ENCODE results near the gene TMTC2.
"Not testable (repeated sequence)": the region's sequence is repeated elsewhere in the genome, so short reads cannot be mapped to it uniquely, and the experiment has no call there.

The TMTC2 gene

GRCh38 chr12:82745063-82745674 lies 58.5 kb downstream of the TMTC2 start:
- H3K4me3 Mint-ChIP-seq = no peak overlapping the region
- no peak overlapping the region for H3K27ac Mint-ChIP-seq
- H3K36me3 Mint-ChIP-seq = no peaks in the 10 kb centered on the region
- H3K9me3 Mint-ChIP-seq = no peaks in the 10 kb centered on the region
- H3K4me1 Mint-ChIP-seq = no peaks in the 10 kb centered on the region
- no peaks in the 10 kb centered on the region for H3K27me3 Mint-ChIP-seq

GRCh38 chr12:82745807-82746206 lies 59.1 kb downstream of the TMTC2 start:
- no peak overlapping the region for H3K27ac Mint-ChIP-seq
- H3K36me3 Mint-ChIP-seq = no peaks in the 10 kb centered on the region
- no peak overlapping the region for H3K4me3 Mint-ChIP-seq
- no peaks in the 10 kb centered on the region for H3K4me1 Mint-ChIP-seq
- H3K9me3 Mint-ChIP-seq = no peaks in the 10 kb centered on the region
- no peaks in the 10 kb centered on the region for H3K27me3 Mint-ChIP-seq

GRCh38 chr12:82746668-82747067 lies 60.0 kb downstream of the TMTC2 start:
- no peaks in the 10 kb centered on the region for H3K9me3 Mint-ChIP-seq
- no peaks in the 10 kb centered on the region for H3K27me3 Mint-ChIP-seq
- H3K36me3 Mint-ChIP-seq = no peaks in the 10 kb centered on the region
- no peak overlapping the region for H3K4me3 Mint-ChIP-seq
- H3K27ac Mint-ChIP-seq = no peak overlapping the region
- no peaks in the 10 kb centered on the region for H3K4me1 Mint-ChIP-seq

GRCh38 chr12:82749015-82749414 lies 62.3 kb downstream of the TMTC2 start:
- Mint-ChIP-seq H3K9me3 (no peaks in the 10 kb centered on the region), H3K27me3 (no peaks in the 10 kb centered on the region), H3K36me3 (no peaks in the 10 kb centered on the region), H3K4me3 (no peak overlapping the region), H3K4me1 (no peaks in the 10 kb centered on the region), H3K27ac (no peak overlapping the region)

- Mint-ChIP-seq H3K36me3 (peaks cover 1% of the 10 kb centered on the region), H3K9me3 (no peaks in the 10 kb centered on the region), H3K27ac (no peak overlapping the region), H3K4me3 (no peak overlapping the region), H3K27me3 (no peaks in the 10 kb centered on the region), H3K4me1 (no peaks in the 10 kb centered on the region)
Observed at GRCh38 chr12:82754856-82755255, 68.2 kb downstream of the TMTC2 start.

GRCh38 chr12:82756303-82756702 lies 69.6 kb downstream of the TMTC2 start:
- peaks cover 1% of the 10 kb centered on the region for H3K36me3 Mint-ChIP-seq
- no peaks in the 10 kb centered on the region for H3K9me3 Mint-ChIP-seq
- no peaks in the 10 kb centered on the region for H3K4me1 Mint-ChIP-seq
- H3K4me3 Mint-ChIP-seq = no peak overlapping the region
- no peaks in the 10 kb centered on the region for H3K27me3 Mint-ChIP-seq
- no peak overlapping the region for H3K27ac Mint-ChIP-seq

GRCh38 chr12:82757059-82757458 lies 70.4 kb downstream of the TMTC2 start:
- no peaks in the 10 kb centered on the region for H3K27me3 Mint-ChIP-seq
- H3K4me3 Mint-ChIP-seq = no peak overlapping the region
- no peak overlapping the region for H3K27ac Mint-ChIP-seq
- peaks cover 1% of the 10 kb centered on the region for H3K36me3 Mint-ChIP-seq
- no peaks in the 10 kb centered on the region for H3K4me1 Mint-ChIP-seq
- H3K9me3 Mint-ChIP-seq = no peaks in the 10 kb centered on the region

- Mint-ChIP-seq H3K27ac (no peak overlapping the region), H3K9me3 (no peaks in the 10 kb centered on the region), H3K4me1 (no peaks in the 10 kb centered on the region), H3K27me3 (no peaks in the 10 kb centered on the region), H3K36me3 (peaks cover 3% of the 10 kb centered on the region), H3K4me3 (no peak overlapping the region)
Observed at GRCh38 chr12:82757656-82758055, 71.0 kb downstream of the TMTC2 start.

GRCh38 chr12:82758749-82759330 lies 72.1 kb downstream of the TMTC2 start:
- Mint-ChIP-seq H3K27me3 (no peaks in the 10 kb centered on the region), H3K27ac (no peak overlapping the region), H3K36me3 (peaks cover 3% of the 10 kb centered on the region), H3K4me3 (no peak overlapping the region), H3K4me1 (no peaks in the 10 kb centered on the region), H3K9me3 (no peaks in the 10 kb centered on the region)

GRCh38 chr12:82760423-82760822 lies 73.7 kb downstream of the TMTC2 start:
- H3K27ac Mint-ChIP-seq = no peak overlapping the region
- no peaks in the 10 kb centered on the region for H3K4me1 Mint-ChIP-seq
- H3K27me3 Mint-ChIP-seq = no peaks in the 10 kb centered on the region
- no peak overlapping the region for H3K4me3 Mint-ChIP-seq
- H3K9me3 Mint-ChIP-seq = no peaks in the 10 kb centered on the region
- peaks cover 3% of the 10 kb centered on the region for H3K36me3 Mint-ChIP-seq

- H3K9me3 Mint-ChIP-seq, H3K27me3 Mint-ChIP-seq, H3K27ac Mint-ChIP-seq, H3K36me3 Mint-ChIP-seq, H3K4me1 Mint-ChIP-seq, H3K4me3 Mint-ChIP-seq: not testable (repeated sequence)
Observed at GRCh38 chr12:82765206-82765605, 78.5 kb downstream of the TMTC2 start.

GRCh38 chr12:82765971-82766705 lies 79.4 kb downstream of the TMTC2 start:
- H3K36me3 Mint-ChIP-seq = peaks cover 1% of the 10 kb centered on the region
- no peaks in the 10 kb centered on the region for H3K4me1 Mint-ChIP-seq
- no peaks in the 10 kb centered on the region for H3K9me3 Mint-ChIP-seq
- no peaks in the 10 kb centered on the region for H3K27me3 Mint-ChIP-seq
- no peak overlapping the region for H3K27ac Mint-ChIP-seq
- no peak overlapping the region for H3K4me3 Mint-ChIP-seq

- H3K9me3 Mint-ChIP-seq = no peaks in the 10 kb centered on the region
- H3K4me1 Mint-ChIP-seq = no peaks in the 10 kb centered on the region
- H3K27me3 Mint-ChIP-seq = no peaks in the 10 kb centered on the region
- H3K27ac Mint-ChIP-seq = no peak overlapping the region
- H3K36me3 Mint-ChIP-seq = no peaks in the 10 kb centered on the region
- H3K4me3 Mint-ChIP-seq = no peak overlapping the region
Observed at GRCh38 chr12:82774666-82775065, 88.0 kb downstream of the TMTC2 start.

GRCh38 chr12:82780517-82780916 lies 93.8 kb downstream of the TMTC2 start:
- Mint-ChIP-seq H3K27me3 (no peaks in the 10 kb centered on the region), H3K4me1 (no peaks in the 10 kb centered on the region), H3K4me3 (no peak overlapping the region), H3K36me3 (no peaks in the 10 kb centered on the region), H3K9me3 (no peaks in the 10 kb centered on the region), H3K27ac (no peak overlapping the region)

GRCh38 chr12:82781309-82781997 lies 94.7 kb downstream of the TMTC2 start:
- no peaks in the 10 kb centered on the region for H3K36me3 Mint-ChIP-seq
- no peaks in the 10 kb centered on the region for H3K27me3 Mint-ChIP-seq
- no peaks in the 10 kb centered on the region for H3K9me3 Mint-ChIP-seq
- H3K4me1 Mint-ChIP-seq = no peaks in the 10 kb centered on the region
- no peak overlapping the region for H3K4me3 Mint-ChIP-seq
- no peak overlapping the region for H3K27ac Mint-ChIP-seq

- no peak overlapping the region for H3K4me3 Mint-ChIP-seq
- H3K36me3 Mint-ChIP-seq = no peaks in the 10 kb centered on the region
- no peaks in the 10 kb centered on the region for H3K27me3 Mint-ChIP-seq
- no peak overlapping the region for H3K27ac Mint-ChIP-seq
- no peaks in the 10 kb centered on the region for H3K4me1 Mint-ChIP-seq
- no peaks in the 10 kb centered on the region for H3K9me3 Mint-ChIP-seq
Observed at GRCh38 chr12:82783435-82783834, 96.7 kb downstream of the TMTC2 start.
